ENCODE measurements around the gene DBX1.

DBX1 gene

DNA sequence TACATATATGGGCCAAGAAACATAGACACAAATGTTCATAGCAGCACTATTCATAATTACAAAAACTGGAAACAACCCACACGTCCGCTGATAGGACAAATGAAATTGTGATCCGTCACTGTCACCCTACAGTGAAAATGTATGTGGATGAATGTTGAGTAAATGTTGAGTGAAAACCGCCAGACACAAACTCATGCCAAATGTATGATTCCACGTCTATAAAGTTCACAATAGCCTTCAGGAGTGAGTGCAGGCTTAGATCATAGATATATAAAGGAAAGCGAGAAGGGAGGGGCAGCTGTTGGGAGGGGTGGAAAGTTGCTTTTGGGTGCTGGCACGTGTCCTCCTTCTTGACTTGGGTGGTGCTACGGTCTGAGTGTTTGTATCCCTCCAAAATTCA lies 33.6 kb downstream of the DBX1 start:
- DNase-seq (ENCODE audit: low read depth): no peak
- no peak overlapping the region for H3K4me3 ChIP-seq (ENCODE audit: control insufficient read depth, low read depth, low read length)
- TF ChIP-seq, protein P1, sequence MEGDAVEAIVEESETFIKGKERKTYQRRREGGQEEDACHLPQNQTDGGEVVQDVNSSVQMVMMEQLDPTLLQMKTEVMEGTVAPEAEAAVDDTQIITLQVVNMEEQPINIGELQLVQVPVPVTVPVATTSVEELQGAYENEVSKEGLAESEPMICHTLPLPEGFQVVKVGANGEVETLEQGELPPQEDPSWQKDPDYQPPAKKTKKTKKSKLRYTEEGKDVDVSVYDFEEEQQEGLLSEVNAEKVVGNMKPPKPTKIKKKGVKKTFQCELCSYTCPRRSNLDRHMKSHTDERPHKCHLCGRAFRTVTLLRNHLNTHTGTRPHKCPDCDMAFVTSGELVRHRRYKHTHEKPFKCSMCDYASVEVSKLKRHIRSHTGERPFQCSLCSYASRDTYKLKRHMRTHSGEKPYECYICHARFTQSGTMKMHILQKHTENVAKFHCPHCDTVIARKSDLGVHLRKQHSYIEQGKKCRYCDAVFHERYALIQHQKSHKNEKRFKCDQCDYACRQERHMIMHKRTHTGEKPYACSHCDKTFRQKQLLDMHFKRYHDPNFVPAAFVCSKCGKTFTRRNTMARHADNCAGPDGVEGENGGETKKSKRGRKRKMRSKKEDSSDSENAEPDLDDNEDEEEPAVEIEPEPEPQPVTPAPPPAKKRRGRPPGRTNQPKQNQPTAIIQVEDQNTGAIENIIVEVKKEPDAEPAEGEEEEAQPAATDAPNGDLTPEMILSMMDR (IDR thresholded peaks at IDR 0.05; ENCODE audit: control insufficient read depth, insufficient read depth, low read depth, low read length, missing control alignments): no peak

DNA sequence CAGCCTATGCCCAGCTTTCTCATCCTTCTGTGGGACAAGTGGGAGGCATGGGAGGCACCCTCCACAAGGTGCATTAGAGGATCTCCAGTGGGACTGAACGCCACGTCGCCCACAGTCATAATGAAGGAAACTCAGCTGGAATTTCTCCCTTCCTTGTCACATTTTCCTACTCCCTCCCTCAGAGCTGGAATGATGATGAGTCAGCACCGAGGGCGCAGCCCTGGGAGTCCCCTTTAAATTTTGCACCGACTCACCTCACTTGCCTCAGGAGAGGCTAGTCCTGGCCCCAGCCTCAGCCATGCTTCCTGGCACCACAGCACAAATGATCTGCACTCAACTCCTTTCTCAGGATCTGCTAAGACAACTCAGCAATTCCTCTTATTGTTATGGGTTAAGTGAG lies 34.3 kb downstream of the DBX1 start:
- TF ChIP-seq, protein P1 (IDR thresholded peaks at IDR 0.05; ENCODE audit: control insufficient read depth, insufficient read depth, low read depth, low read length, missing control alignments): no peak
- no peak for DNase-seq (ENCODE audit: low read depth)
- no peak overlapping the region for H3K4me3 ChIP-seq (ENCODE audit: control insufficient read depth, low read depth, low read length)

DNA sequence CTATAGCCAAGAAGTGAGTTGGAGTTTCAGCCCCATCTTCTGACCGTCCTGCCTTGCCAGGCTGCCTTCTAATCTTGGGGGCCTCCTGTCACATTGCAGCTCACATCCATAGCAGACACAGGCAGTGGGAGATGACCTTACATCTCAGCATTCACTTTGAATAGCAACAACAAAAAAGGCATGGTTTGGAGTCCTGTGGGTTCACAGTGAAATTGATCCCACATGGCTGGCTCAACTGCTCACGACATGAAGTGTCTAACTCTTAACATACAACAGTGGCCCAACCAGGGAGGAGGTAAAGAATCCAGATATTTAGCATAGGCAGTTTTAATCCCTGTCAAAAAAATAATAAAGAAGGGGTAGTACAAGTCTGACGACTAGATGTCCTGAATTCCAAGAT lies 38.1 kb downstream of the DBX1 start:
- DNase-seq (ENCODE audit: low read depth): no peak
- TF ChIP-seq, protein P1 (IDR thresholded peaks at IDR 0.05; ENCODE audit: control insufficient read depth, insufficient read depth, low read depth, low read length, missing control alignments): no peak
- H3K4me3 ChIP-seq (ENCODE audit: control insufficient read depth, low read depth, low read length): no peak overlapping the region

DNA sequence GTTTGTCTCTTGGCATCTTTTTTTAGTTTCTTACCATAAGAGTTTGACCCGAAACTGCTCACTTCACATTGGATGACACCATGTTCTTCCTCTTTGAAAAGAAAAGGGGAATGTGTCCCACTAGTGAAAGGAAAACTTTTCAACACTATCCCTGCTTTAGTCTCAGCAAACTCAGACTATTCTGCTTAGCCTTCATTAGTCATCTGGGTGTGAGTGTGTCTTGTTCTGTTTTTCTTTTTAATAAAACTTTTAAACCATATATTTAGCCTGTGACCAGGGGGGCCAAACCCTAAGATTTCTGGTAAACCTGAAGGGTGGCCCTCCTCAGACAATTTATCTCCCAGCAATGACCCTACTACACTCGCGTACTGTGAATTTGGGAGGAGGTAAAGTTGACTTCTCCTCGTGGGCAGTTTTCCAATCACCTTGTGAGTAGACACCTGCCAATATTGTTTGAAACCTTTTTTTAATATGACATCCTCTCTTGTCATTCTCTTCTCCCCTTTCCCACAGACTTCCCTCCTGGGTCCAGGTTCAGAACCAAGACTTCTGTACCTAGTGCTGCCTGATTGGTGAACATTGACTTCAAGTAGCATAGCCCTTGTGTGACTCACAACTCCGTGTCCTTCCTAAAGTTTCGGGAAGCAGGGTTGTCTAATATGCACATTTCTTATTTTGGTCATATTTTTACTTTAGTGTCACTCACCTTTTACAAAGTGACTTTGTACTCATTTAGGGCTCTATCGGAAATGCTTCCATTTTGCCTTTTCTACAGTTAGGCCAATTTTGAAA lies 39.9 kb downstream of the DBX1 start:
- no peak overlapping the region for H3K4me3 ChIP-seq (ENCODE audit: control insufficient read depth, low read depth, low read length)
- TF ChIP-seq, protein P1 (IDR thresholded peaks at IDR 0.05; ENCODE audit: control insufficient read depth, insufficient read depth, low read depth, low read length, missing control alignments): no peak
- DNase-seq (ENCODE audit: low read depth): no peak

DNA sequence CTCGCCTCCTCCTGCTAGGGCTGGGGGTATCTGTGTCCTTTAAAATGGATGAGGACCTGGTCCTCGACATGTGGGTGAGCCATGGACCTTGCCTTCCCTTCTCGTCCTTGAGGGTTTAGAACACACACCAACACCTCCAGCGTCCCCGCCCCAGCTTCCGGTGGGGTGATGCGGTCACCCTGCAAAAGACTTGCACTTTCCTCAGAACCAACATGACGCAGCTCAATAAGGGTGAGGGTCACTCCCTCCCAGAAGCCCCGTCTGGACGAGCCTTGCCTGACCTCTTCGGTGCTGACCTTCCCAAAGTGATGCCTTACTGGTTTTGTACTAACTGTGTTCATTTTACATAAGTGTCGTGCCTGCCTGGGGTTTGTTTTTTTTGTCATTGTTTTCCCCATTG lies 41.0 kb downstream of the DBX1 start:
- no peak for DNase-seq (ENCODE audit: low read depth)
- TF ChIP-seq, protein P1 (IDR thresholded peaks at IDR 0.05; ENCODE audit: control insufficient read depth, insufficient read depth, low read depth, low read length, missing control alignments): no peak
- H3K4me3 ChIP-seq (ENCODE audit: control insufficient read depth, low read depth, low read length): no peak overlapping the region

DNA sequence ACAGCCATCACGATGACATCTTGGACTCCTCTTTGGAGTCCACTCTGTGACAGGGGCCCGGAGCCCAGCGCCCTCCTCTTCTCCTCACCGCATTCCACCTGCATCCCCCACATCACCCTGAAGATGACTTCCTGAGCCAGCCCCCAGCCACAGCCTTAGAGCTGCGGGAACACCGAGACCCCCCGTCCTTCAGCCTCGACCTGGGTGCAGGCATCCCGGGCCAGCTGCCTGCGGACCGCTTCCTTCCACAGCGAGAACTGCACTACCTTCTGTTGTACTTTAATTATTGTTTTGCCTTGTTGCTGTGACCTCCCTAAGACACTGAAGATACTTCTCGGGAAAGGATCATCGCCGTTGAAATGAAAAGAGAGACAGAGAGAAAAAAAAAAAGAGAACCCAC lies 42.1 kb downstream of the DBX1 start:
- DNase-seq (ENCODE audit: low read depth): no peak
- TF ChIP-seq, protein P1 (IDR thresholded peaks at IDR 0.05; ENCODE audit: control insufficient read depth, insufficient read depth, low read depth, low read length, missing control alignments): no peak
- H3K4me3 ChIP-seq (ENCODE audit: control insufficient read depth, low read depth, low read length): no peak overlapping the region

All from AG09309 (cell line).